Sigmoid colon (tissue), 7 donors: ENCODE data around the gene NEK11. TPM values are rescaled to one million over a fixed set of nuclear protein-coding genes. Genes with fewer than 3 reads are reported as not detected.

Experiments
- DNase-seq: peaks from one replicate; pipeline ENCODE4 v3.0.0-alpha.2; 2019
- H3K27ac ChIP-seq, 4 donors: fragments of 200-600 bp; sonication (generic); one replicate each; pipeline ENCODE4 v1.5.1; 2016 to 2019; ENCODE audit warnings: mild to moderate bottlenecking in 1 of 4
- H3K27me3 ChIP-seq, 3 donors: fragments of 200-600 bp; sonication (generic); one replicate each; pipeline ENCODE4 v1.5.1; 2019; ENCODE audit warnings: mild to moderate bottlenecking in 1 of 3
- H3K36me3 ChIP-seq, 4 donors: fragments of 200-600 bp; sonication (generic); one replicate each; pipeline ENCODE4 v1.5.1; 2016 to 2019
- H3K4me1 ChIP-seq, 4 donors: fragments of 200-600 bp; sonication (generic); one replicate each; pipeline ENCODE4 v1.5.1; 2017 to 2019
- H3K4me3 ChIP-seq, 4 donors: fragments of 200-600 bp; sonication (generic); one replicate each; pipeline ENCODE4 v1.5.1; 2017 to 2019; ENCODE audit warnings: mild to moderate bottlenecking in 2 of 4, moderate library complexity in 1 of 4
- H3K9me3 ChIP-seq, 4 donors: fragments of 200-600 bp in 3 of 4; sonication (generic) in 3 of 4; one replicate each; pipeline versions ENCODE4 v1.5.1 to v1.6.1; 2013 to 2019
- EP300 ChIP-seq, 4 donors: sonication (generic); formaldehyde crosslinking; IDR thresholded peaks; one replicate each; pipeline ENCODE4 v1.6.1; 2017; ENCODE audit warnings: antibody characterized with exemption in 4 of 4
- POLR2A ChIP-seq, 2 donors: fragments of 450-650 bp; IDR thresholded peaks; one replicate each; pipeline ENCODE4 v1.6.1; 2016; ENCODE audit warnings: antibody characterized with exemption in 2 of 2, mild to moderate bottlenecking in 2 of 2, moderate library complexity in 2 of 2
- POLR2AphosphoS5 ChIP-seq, 4 donors: sonication (generic); formaldehyde crosslinking; IDR thresholded peaks; one replicate each; pipeline ENCODE4 v1.6.1; 2017; ENCODE audit warnings: antibody characterized with exemption in 4 of 4
- WGBS, 2 donors: extraction: QIAGEN DNeasy Blood & Tissue Kit; methylation state at CpG; one replicate each; pipeline ENCODE4 v1.1.7; 2013; 5-methylcytosine and 5-hydroxymethylcytosine counted together
- intact Hi-C: fragments of 100-400 bp; cut with DNase I; formaldehyde crosslinking; loops from one replicate; pipeline ENCODE4 v1.15.1; 2023
- polyA plus RNA-seq, 3 donors: library from polyadenylated mRNA; stranded (reverse); fragments of 200-250 nt; gene quantifications; one replicate each; pipeline ENCODE4 v1.2.3, GENCODE V29; 2013
- total RNA-seq, 4 donors: library from RNA; depleted of rRNA; stranded (reverse); fragments of >200 nt; gene quantifications; one replicate each; pipeline ENCODE4 v1.1.0, GENCODE V29; 2016
- TF ChIP-seq, protein P1 (sequence below), 4 experiments: fragments of 450-650 bp in 3 of 4; fragments of 200-600 bp in 1 of 4; IDR thresholded peaks; one replicate each; pipeline ENCODE4 v1.5.1; 2016 to 2019; ENCODE audit warnings: antibody characterized with exemption in 4 of 4, mild to moderate bottlenecking in 3 of 4, moderate library complexity in 2 of 4
- donor health status: healthy with polysubstance abuse.
- donor health status: Bipolar disorder and iron deficiency.
- donor health status: healthy.

NEK11 gene
- total and polyA plus RNA-seq, 7 donors = 1.6 to 12.2 (median 4.3) TPM

DNA sequence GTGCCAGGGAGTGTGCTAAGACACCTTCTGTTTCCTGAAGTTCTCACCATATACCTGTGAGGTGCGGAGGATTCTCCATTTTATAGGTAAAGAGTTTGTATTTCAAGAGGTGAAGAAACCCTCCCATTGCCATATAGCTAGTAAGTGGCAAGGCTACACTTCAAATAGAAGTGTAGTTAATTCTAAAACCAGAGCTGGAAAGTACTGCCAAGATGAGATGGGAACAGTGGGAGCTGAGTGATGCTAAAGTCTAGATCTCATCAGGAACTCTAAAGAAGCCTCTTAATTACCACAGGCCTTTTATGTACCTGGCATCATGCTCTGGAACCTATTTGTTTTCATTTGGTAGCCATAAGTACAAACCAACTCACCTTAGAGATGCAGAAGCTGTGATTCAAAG is 256.3 kb downstream of the NEK11 start:
- no peaks in the 10 kb centered on the region for H3K27me3 ChIP-seq
- H3K27ac ChIP-seq = no peak overlapping the region
- no peaks in the 10 kb centered on the region for H3K4me1 ChIP-seq
- TF ChIP-seq POLR2AphosphoS5 (IDR thresholded peaks at IDR 0.05) = no peak
- TF ChIP-seq POLR2A (IDR thresholded peaks at IDR 0.05) = no peak
- no peak for TF ChIP-seq EP300 (IDR thresholded peaks at IDR 0.05)
- TF ChIP-seq, protein P1, sequence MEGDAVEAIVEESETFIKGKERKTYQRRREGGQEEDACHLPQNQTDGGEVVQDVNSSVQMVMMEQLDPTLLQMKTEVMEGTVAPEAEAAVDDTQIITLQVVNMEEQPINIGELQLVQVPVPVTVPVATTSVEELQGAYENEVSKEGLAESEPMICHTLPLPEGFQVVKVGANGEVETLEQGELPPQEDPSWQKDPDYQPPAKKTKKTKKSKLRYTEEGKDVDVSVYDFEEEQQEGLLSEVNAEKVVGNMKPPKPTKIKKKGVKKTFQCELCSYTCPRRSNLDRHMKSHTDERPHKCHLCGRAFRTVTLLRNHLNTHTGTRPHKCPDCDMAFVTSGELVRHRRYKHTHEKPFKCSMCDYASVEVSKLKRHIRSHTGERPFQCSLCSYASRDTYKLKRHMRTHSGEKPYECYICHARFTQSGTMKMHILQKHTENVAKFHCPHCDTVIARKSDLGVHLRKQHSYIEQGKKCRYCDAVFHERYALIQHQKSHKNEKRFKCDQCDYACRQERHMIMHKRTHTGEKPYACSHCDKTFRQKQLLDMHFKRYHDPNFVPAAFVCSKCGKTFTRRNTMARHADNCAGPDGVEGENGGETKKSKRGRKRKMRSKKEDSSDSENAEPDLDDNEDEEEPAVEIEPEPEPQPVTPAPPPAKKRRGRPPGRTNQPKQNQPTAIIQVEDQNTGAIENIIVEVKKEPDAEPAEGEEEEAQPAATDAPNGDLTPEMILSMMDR (IDR thresholded peaks at IDR 0.05) = no peak
- intact Hi-C loops = no loop called here
- no peaks in the 10 kb centered on the region for H3K36me3 ChIP-seq
- WGBS, 2 donors = 96 to 98% methylated on average over 1 of the region's 1 CpG
- no peak overlapping the region for H3K4me3 ChIP-seq
- peaks cover 0 to 2% (median 0%) of the 10 kb centered on the region in 4 donors for H3K9me3 ChIP-seq
- DNase-seq = no peak

DNA sequence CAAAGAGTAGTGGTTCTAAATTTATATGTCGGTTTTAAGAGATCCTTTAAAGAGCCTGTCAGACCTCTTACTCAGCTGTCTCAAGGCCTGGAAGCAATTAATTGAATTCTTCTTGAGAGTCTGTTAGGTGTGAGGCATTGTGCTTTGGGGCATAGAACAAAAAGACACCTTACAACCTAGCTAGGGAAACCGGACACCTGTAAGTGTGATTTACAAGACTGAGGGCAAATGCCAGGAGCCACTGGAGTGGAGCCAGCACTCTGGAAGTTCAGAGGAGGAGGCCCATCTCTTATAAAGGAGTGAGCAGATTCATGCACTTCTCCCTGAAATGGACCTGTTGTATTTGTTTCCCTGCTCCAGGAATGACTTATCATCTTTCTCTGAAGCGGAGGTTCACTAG is 257.2 kb downstream of the NEK11 start:
- Histone ChIP-seq H3K27me3 (no peaks in the 10 kb centered on the region), H3K27ac (no peak overlapping the region), H3K4me3 (no peak overlapping the region), H3K4me1 (no peaks in the 10 kb centered on the region), H3K9me3 (peaks cover 0 to 2% (median 0%) of the 10 kb centered on the region in 4 donors), H3K36me3 (no peaks in the 10 kb centered on the region)
- no peak for DNase-seq
- no peak for TF ChIP-seq POLR2A (IDR thresholded peaks at IDR 0.05)
- no peak for TF ChIP-seq POLR2AphosphoS5 (IDR thresholded peaks at IDR 0.05)
- TF ChIP-seq, protein P1 (IDR thresholded peaks at IDR 0.05) = no peak
- TF ChIP-seq EP300 (IDR thresholded peaks at IDR 0.05) = no peak
- intact Hi-C loops = no loop called here
- WGBS, 2 donors = 74 to 81% methylated on average over 3 of the region's 3 CpGs

DNA sequence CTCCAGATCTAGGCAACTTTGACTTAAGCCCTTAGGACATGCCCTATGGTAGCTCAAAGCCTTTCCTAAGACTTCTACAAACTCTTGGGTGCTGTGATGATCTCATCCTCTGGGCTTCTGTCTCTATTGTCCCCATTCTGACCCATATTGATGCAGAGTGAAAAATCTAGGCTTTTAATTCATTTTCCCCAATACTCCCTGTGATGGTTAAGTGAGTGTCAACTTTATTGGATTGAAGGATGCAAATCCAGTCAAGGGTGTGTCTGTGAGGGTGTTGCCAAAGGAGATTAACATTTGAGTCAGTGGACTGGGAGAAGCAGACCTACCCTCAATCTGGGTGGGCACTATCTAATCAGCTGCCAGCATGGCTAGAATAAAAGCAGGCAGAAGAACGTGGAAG is 257.6 kb downstream of the NEK11 start:
- Histone ChIP-seq H3K27me3 (no peaks in the 10 kb centered on the region), H3K36me3 (no peaks in the 10 kb centered on the region), H3K4me3 (no peak overlapping the region), H3K27ac (no peak overlapping the region), H3K4me1 (no peaks in the 10 kb centered on the region), H3K9me3 (peaks cover 0 to 2% (median 0%) of the 10 kb centered on the region in 4 donors)
- TF ChIP-seq EP300 (IDR thresholded peaks at IDR 0.05) = no peak
- no peak for TF ChIP-seq POLR2A (IDR thresholded peaks at IDR 0.05)
- no peak for TF ChIP-seq POLR2AphosphoS5 (IDR thresholded peaks at IDR 0.05)
- TF ChIP-seq, protein P1 (IDR thresholded peaks at IDR 0.05) = no peak
- intact Hi-C loops = no loop called here
- DNase-seq = no peak
- 73 to 84% methylated on average over 1 of the region's 1 CpG for WGBS, 2 donors

DNA sequence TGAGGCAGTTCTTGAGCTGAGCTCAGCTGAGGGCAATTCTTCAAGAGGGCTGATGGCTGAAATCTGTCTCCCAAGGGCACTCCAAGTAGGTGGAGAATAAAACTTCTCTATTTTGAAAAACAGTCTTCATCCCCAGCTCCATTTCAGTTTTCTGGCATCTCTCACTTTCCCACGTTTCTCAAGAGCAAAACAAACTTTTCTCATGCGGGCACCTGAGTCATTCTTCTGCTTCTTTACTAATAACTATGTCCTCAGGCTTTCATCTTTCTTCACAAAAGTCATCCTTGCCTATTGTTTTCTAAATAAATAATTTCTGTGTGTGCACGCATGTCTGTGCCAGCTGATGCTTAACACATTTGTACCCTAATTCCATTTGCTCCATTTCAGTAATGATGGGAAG is 258.8 kb downstream of the NEK11 start:
- intact Hi-C loops = no loop called here
- H3K4me1 ChIP-seq = no peaks in the 10 kb centered on the region
- 84 to 86% methylated on average over 3 of the region's 3 CpGs for WGBS, 2 donors
- DNase-seq = no peak
- no peaks in the 10 kb centered on the region for H3K36me3 ChIP-seq
- no peaks in the 10 kb centered on the region for H3K27me3 ChIP-seq
- peaks cover 0 to 2% (median 0%) of the 10 kb centered on the region in 4 donors for H3K9me3 ChIP-seq
- H3K4me3 ChIP-seq = no peak overlapping the region
- no peak overlapping the region for H3K27ac ChIP-seq
- TF ChIP-seq, protein P1 (IDR thresholded peaks at IDR 0.05) = no peak
- TF ChIP-seq POLR2A (IDR thresholded peaks at IDR 0.05) (no peak), EP300 (IDR thresholded peaks at IDR 0.05) (no peak), POLR2AphosphoS5 (IDR thresholded peaks at IDR 0.05) (no peak)

DNA sequence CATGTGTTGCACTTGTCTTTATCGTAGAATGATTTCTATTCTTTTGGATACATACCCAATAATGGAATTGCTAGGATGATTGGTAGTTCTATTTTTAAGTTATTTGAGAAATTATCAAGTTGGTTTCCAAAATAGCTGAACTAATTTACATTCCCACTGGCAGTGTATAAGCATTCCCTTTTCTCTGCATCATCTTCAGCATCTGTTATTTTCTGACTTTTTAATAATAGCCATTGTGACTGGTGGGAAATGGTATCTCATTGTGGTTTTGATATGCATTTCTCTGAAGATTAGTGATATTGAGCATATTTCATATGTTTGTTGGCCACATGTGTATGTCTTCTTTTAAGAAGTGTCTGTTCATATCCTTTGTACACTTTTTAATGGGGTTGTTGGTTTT is 273.2 kb downstream of the NEK11 start:
- intact Hi-C loops = no loop called here
- TF ChIP-seq EP300 (IDR thresholded peaks at IDR 0.05) = no peak
- no peak for TF ChIP-seq POLR2AphosphoS5 (IDR thresholded peaks at IDR 0.05)
- no peak for TF ChIP-seq POLR2A (IDR thresholded peaks at IDR 0.05)
- TF ChIP-seq, protein P1 (IDR thresholded peaks at IDR 0.05) = no peak
- 95 to 98% methylated on average over 1 of the region's 1 CpG for whole genome bisulfite sequencing, 2 donors

More for the DNA sequence above, 273.2 kb downstream of the NEK11 start:
- DNase-seq = no peak
- Histone ChIP-seq H3K4me3 (no peak overlapping the region), H3K4me1 (no peaks in the 10 kb centered on the region), H3K36me3 (no peaks in the 10 kb centered on the region), H3K27ac (no peak overlapping the region), H3K27me3 (no peaks in the 10 kb centered on the region), H3K9me3 (no peaks in the 10 kb centered on the region)
